HepG2 (cell line): Measurements from ENCODE around the gene NCOA6. TPM values are rescaled to one million over a fixed set of nuclear protein-coding genes. Genes with fewer than 3 reads are reported as not detected.
A peak's percentile ranks its signal among the peaks of the same experiment; 100 is the strongest.

Experiments used
- ARHGAP35 ChIP-seq: sonication (generic); formaldehyde crosslinking; IDR thresholded peaks from 2 replicates; pipeline ENCODE4 v1.9.0; 2022; ENCODE audit warnings: mild to moderate bottlenecking, inconsistent platforms, moderate library complexity, missing genetic modification reagents, borderline replicate concordance
- ARNT2 ChIP-seq: sonication (generic); formaldehyde crosslinking; IDR thresholded peaks from 2 replicates; pipeline ENCODE4 v1.8.0; 2022; ENCODE audit warnings: mild to moderate bottlenecking, low read depth, missing genetic modification reagents, moderate library complexity
- CHCHD3 ChIP-seq: sonication (generic); formaldehyde crosslinking; IDR thresholded peaks from 2 replicates; pipeline ENCODE4 v1.8.0; 2022; ENCODE audit warnings: mild to moderate bottlenecking, missing genetic modification reagents, moderate library complexity
- ETV5 ChIP-seq: IDR thresholded peaks from 2 replicates; pipeline ENCODE4 v1.6.1; 2018; ENCODE audit warnings: missing biosample characterization, missing genetic modification reagents, inconsistent platforms, borderline replicate concordance
- HOXA3 ChIP-seq: sonication (generic); formaldehyde crosslinking; IDR thresholded peaks from 2 replicates; pipeline ENCODE4 v1.5.0; 2020; ENCODE audit warnings: missing genetic modification reagents
- MEIS1 ChIP-seq: sonication (generic); formaldehyde crosslinking; IDR thresholded peaks from 2 replicates; pipeline ENCODE4 v1.9.0; 2021; ENCODE audit warnings: mild to moderate bottlenecking, missing genetic modification reagents, moderate library complexity, borderline replicate concordance
- MIXL1 ChIP-seq: IDR thresholded peaks from 2 replicates; pipeline ENCODE4 v1.6.1; 2016
- POLR2G ChIP-seq: fragments of 200-400 bp; formaldehyde crosslinking; IDR thresholded peaks from 2 replicates; pipeline ENCODE4 v1.6.1; 2018; ENCODE audit warnings: mild to moderate bottlenecking, low read depth, low read length, moderate library complexity
- SALL1 ChIP-seq: sonication (generic); formaldehyde crosslinking; IDR thresholded peaks from 2 replicates; pipeline ENCODE4 v1.8.0; 2022; ENCODE audit warnings: mild to moderate bottlenecking, missing genetic modification reagents
- SATB2 ChIP-seq: sonication (generic); formaldehyde crosslinking; IDR thresholded peaks from 2 replicates; pipeline ENCODE4 v1.5.0; 2020; ENCODE audit warnings: missing genetic modification reagents
- SIX1 ChIP-seq: sonication (generic); formaldehyde crosslinking; IDR thresholded peaks from 2 replicates; pipeline ENCODE4 v1.4.0; 2020; ENCODE audit warnings: missing genetic modification reagents, borderline replicate concordance
- SRSF1 ChIP-seq: fragments of 200-400 bp; formaldehyde crosslinking; optimal IDR thresholded peaks from 2 replicates; pipeline ENCODE3; 2017; ENCODE audit warnings: mild to moderate bottlenecking, low read depth, low read length, moderate library complexity
- TMF1 ChIP-seq: sonication (generic); formaldehyde crosslinking; IDR thresholded peaks from 2 replicates; pipeline ENCODE4 v1.8.1; 2022; ENCODE audit warnings: low read depth, missing genetic modification reagents
- ZMYM4 ChIP-seq: sonication (generic); formaldehyde crosslinking; IDR thresholded peaks from 2 replicates; pipeline ENCODE4 v1.8.1; 2023; ENCODE audit warnings: mild to moderate bottlenecking, missing genetic modification reagents
- ZNF260 ChIP-seq: sonication (generic); formaldehyde crosslinking; IDR thresholded peaks from 2 replicates; pipeline ENCODE4 v1.4.0; 2020; ENCODE audit warnings: missing genetic modification reagents, low read depth, mild to moderate bottlenecking, borderline replicate concordance
- ZNF292 ChIP-seq: sonication (generic); formaldehyde crosslinking; IDR thresholded peaks from 2 replicates; pipeline ENCODE4 v1.8.1; 2022; ENCODE audit warnings: mild to moderate bottlenecking, low read depth, missing genetic modification reagents, borderline replicate concordance
- ZNF296 ChIP-seq: sonication (generic); formaldehyde crosslinking; conservative IDR thresholded peaks from 2 replicates; pipeline ENCODE4 v1.5.0; 2020; ENCODE audit warnings: mild to moderate bottlenecking, missing genetic modification reagents
- ZNF333 ChIP-seq: sonication (generic); formaldehyde crosslinking; IDR thresholded peaks from 2 replicates; pipeline ENCODE4 v1.4.0; 2020; ENCODE audit warnings: mild to moderate bottlenecking, missing genetic modification reagents, borderline replicate concordance
- polyA plus RNA-seq, 8 experiments: library from polyadenylated mRNA; depleted of rRNA in 3 of 8; stranded (reverse) in 7 of 8; unstranded in 1 of 8; fragments of >200 nt; fragmentation: Illumina TruSeq in 4 of 8; extraction: Trizol in 4 of 8; gene quantifications; 2 replicates each; pipeline versions ENCODE4 v1.2.1 to v1.2.3, GENCODE V29; 2011 to 2016; ENCODE audit warnings: low read depth in 4 of 8, missing spikeins in 1 of 8, mixed read lengths in 1 of 8; ENCODE audit not compliant: insufficient read depth in 1 of 8
- total RNA-seq, 5 experiments: library from RNA; depleted of rRNA; stranded (reverse); fragments of >200 nt; fragmentation: Illumina TruSeq; extraction: Trizol; gene quantifications; 2 replicates each; pipeline ENCODE4 v1.2.3, GENCODE V29; 2016; ENCODE audit warnings: low read depth in 1 of 5
- TF ChIP-seq, protein P1 (sequence below): sonication (generic); formaldehyde crosslinking; IDR thresholded peaks from 2 replicates; pipeline ENCODE4 v1.5.0; 2020; ENCODE audit warnings: missing genetic modification reagents, mild to moderate bottlenecking, borderline replicate concordance
- TF ChIP-seq, protein P2 (sequence below): sonication (generic); formaldehyde crosslinking; IDR thresholded peaks from 2 replicates; pipeline ENCODE4 v1.4.0; 2020; ENCODE audit warnings: missing genetic modification reagents
- TF ChIP-seq, protein P3 (sequence below): sonication (generic); formaldehyde crosslinking; conservative IDR thresholded peaks from 2 replicates; pipeline ENCODE4 v1.8.0; 2022; ENCODE audit warnings: missing genetic modification reagents
- TF ChIP-seq, protein P4 (sequence below): sonication (generic); formaldehyde crosslinking; conservative IDR thresholded peaks from 2 replicates; pipeline ENCODE4 v1.8.1; 2023; ENCODE audit warnings: missing genetic modification reagents

NCOA6 gene
- total and polyA plus RNA-seq, 2 of the 13 experiments (the other 11 are each of a cell fraction or from before 2014, with no cell fraction given) = 11.2 to 29.3 TPM

DNA sequence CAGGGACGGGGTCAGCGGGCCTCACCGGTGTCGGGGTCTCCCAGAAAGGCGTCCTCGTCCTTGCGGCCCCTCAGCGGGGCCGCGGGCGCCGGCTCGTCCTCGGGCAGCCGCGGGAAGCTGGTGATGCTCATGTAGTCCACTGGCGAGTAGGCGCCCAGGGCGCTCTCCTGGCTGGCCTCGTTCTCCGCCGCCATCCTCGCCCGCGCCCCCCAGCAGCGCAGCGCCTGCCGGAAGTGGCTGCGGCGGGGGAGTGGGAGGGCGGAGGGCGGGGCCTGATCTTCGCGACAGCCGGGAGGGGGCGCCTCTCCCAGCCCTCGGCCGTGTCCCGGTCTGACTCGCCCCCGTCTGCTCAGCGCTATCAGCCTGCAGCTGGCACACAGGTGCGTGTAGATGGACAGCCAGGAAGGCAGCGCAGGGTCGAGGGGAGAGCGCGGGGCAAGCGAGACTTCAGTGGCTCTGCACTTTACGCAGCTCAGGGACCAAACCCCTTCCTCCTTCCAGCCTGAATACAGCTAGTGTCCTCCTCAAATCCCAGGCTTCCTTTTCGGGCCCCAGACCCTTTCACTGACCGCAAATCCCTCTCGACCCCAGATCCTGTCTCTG is 47.3 kb upstream of the NCOA6 start, which contains the start of gene GGT7 (continued):
- TF ChIP-seq, protein P1, sequence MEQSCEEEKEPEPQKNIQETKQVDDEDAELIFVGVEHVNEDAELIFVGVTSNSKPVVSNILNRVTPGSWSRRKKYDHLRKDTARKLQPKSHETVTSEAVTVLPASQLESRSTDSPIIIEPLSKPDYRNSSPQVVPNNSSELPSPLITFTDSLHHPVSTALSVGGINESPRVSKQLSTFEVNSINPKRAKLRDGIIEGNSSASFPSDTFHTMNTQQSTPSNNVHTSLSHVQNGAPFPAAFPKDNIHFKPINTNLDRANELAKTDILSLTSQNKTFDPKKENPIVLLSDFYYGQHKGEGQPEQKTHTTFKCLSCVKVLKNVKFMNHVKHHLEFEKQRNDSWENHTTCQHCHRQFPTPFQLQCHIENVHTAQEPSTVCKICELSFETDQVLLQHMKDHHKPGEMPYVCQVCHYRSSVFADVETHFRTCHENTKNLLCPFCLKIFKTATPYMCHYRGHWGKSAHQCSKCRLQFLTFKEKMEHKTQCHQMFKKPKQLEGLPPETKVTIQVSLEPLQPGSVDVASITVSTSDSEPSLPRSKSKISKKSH (CRISPR knock-in tag) = peak; percentile 99
- TF ChIP-seq ZNF333 (CRISPR knock-in tag) (peak; percentile 99), HOXA3 (peak; percentile 92; the same call in 1 of the 2 replicates), SRSF1 (peak; percentile 85), ARNT2 (CRISPR knock-in tag) (peak; percentile 96), SIX1 (CRISPR knock-in tag) (peak; percentile 31; the same call in 1 of the 2 replicates), CHCHD3 (CRISPR knock-in tag) (peak; percentile 79), MIXL1 (CRISPR knock-in tag) (peak; percentile 80), SALL1 (CRISPR knock-in tag) (peak; percentile 94), ZNF296 (peak; percentile 48; the same call in 1 of the 2 replicates), ZNF292 (CRISPR knock-in tag) (peak; percentile 97), SATB2 (CRISPR knock-in tag) (no peak), POLR2G (peak; percentile 82), ARHGAP35 (CRISPR knock-in tag) (peak; percentile 97; the same call in 1 of the 2 replicates), ZNF260 (CRISPR knock-in tag) (no peak), TMF1 (CRISPR knock-in tag) (peak; percentile 64; the same call in 1 of the 2 replicates), ETV5 (CRISPR knock-in tag) (peak; percentile 100), ZMYM4 (peak; percentile 96), MEIS1 (peak; percentile 96)
- TF ChIP-seq, protein P2, sequence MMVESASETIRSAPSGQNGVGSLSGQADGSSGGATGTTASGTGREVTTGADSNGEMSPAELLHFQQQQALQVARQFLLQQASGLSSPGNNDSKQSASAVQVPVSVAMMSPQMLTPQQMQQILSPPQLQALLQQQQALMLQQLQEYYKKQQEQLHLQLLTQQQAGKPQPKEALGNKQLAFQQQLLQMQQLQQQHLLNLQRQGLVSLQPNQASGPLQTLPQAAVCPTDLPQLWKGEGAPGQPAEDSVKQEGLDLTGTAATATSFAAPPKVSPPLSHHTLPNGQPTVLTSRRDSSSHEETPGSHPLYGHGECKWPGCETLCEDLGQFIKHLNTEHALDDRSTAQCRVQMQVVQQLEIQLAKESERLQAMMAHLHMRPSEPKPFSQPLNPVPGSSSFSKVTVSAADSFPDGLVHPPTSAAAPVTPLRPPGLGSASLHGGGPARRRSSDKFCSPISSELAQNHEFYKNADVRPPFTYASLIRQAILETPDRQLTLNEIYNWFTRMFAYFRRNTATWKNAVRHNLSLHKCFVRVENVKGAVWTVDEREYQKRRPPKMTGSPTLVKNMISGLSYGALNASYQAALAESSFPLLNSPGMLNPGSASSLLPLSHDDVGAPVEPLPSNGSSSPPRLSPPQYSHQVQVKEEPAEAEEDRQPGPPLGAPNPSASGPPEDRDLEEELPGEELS (CRISPR knock-in tag) = peak; percentile 58; the same call in 1 of the 2 replicates
- TF ChIP-seq, protein P3, sequence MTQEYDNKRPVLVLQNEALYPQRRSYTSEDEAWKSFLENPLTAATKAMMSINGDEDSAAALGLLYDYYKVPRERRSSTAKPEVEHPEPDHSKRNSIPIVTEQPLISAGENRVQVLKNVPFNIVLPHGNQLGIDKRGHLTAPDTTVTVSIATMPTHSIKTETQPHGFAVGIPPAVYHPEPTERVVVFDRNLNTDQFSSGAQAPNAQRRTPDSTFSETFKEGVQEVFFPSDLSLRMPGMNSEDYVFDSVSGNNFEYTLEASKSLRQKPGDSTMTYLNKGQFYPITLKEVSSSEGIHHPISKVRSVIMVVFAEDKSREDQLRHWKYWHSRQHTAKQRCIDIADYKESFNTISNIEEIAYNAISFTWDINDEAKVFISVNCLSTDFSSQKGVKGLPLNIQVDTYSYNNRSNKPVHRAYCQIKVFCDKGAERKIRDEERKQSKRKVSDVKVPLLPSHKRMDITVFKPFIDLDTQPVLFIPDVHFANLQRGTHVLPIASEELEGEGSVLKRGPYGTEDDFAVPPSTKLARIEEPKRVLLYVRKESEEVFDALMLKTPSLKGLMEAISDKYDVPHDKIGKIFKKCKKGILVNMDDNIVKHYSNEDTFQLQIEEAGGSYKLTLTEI (CRISPR knock-in tag) = no peak
- TF ChIP-seq, protein P4, sequence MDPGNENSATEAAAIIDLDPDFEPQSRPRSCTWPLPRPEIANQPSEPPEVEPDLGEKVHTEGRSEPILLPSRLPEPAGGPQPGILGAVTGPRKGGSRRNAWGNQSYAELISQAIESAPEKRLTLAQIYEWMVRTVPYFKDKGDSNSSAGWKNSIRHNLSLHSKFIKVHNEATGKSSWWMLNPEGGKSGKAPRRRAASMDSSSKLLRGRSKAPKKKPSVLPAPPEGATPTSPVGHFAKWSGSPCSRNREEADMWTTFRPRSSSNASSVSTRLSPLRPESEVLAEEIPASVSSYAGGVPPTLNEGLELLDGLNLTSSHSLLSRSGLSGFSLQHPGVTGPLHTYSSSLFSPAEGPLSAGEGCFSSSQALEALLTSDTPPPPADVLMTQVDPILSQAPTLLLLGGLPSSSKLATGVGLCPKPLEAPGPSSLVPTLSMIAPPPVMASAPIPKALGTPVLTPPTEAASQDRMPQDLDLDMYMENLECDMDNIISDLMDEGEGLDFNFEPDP = no peak
